CMK (cell line): Measurements from ENCODE around the gene CCNH.

Source experiments
- DNase-seq: peaks from one replicate; pipeline ENCODE4 v3.0.0-alpha.2; 2010; ENCODE audit warnings: low read depth

Gene CCNH

GRCh38 chr5:87360132-87360531 lies 52.6 kb downstream of the CCNH start:
- DNase-seq: no peak

GRCh38 chr5:87359106-87359505 lies 53.6 kb downstream of the CCNH start:
- DNase-seq: no peak

- no peak for DNase-seq
Observed at GRCh38 chr5:87354496-87354895, 58.2 kb downstream of the CCNH start.

- no peak for DNase-seq
Observed at GRCh38 chr5:87347841-87348240, 64.9 kb downstream of the CCNH start.

- DNase-seq: no peak
Observed at GRCh38 chr5:87347272-87347671, 65.5 kb downstream of the CCNH start.
